UCSD-AML1 (cell line): ENCODE results near the gene GAGE10.

ENCODE experiments used
- DNase-seq: peaks from one replicate; lab custom pipeline; 2025; ENCODE audit not compliant: unreplicated experiment; lab: John Stamatoyannopoulos, UW

Gene GAGE10

DNA sequence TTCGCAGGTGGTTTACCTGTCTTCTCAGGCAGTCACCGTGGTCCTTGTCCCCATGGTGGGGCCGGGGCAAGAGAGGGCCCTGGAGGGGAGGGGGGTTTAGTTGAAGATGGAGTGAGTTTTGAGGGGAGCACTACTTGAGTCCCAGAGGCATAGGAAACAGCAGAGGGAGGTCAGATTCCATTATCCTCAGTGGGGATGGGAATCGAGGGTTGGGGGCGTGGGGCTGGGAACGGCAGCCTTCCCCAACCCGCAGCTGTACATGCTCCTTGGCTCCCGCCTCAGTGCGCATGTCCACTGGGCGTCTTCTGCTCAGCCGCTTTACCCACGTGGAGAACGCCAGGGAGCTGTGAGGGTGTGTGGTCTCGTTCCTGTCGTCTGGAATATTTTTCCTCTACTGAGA lies at the start of gene GAGE10:
GAGE10 (plus strand) TSS at position 301 of the 400 bp plus-strand sequence. CDS start 1,214 bp downstream, outside the sequence.
- DNase-seq = no peak

- no peak for DNase-seq
These were observed 48.8 kb upstream of the GAGE10 start for GRCh38 chrX:49254639-49255038.

GRCh38 chrX:49256268-49256995 lies 47.0 kb upstream of the GAGE10 start:
- no peak for DNase-seq

GRCh38 chrX:49257074-49257790 lies 46.2 kb upstream of the GAGE10 start:
- no peak for DNase-seq

DNA sequence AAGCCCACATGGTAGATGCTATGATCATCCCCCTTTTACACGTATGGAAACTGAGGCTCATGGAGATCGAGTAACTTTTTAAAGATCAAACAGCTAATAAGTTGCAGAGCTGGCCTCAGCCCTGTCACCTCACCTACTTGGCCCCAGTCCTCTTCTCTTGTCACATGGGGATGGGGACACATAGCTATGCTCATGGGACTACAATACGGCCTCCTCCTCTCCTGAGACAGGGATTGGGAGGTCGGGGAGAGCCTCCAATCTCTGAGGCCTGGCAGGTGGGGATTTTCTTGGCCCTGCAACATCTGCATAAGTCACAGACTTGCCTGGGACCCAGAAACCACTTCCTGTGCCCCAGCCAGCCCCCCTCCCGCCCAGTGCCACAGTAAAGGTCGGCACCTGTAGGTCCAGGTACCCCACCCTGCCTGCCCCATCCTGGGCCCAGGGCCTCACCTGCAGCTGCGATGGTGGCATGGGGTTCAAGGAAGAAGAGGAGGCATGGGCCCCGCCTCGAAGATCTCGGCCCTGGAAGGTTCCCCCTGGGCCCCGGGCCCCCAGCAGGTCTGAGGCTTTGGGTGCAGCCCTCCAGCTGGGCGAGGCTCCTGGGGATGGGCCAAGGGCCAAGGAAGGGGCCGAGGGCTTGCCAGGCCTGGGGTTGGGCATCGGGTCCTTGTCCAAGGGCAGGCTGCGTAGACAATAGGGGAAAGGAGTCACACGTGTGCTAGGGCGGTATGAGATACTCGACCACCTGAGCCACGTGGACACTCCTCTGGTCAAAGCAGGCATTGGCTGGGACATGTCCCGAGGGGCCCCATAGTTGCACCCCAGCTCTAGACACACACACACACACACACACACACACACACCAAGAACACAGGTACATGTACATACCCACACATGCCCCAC lies 45.3 kb upstream of the GAGE10 start:
- DNase-seq = no peak

GRCh38 chrX:49258749-49259124 lies 44.7 kb upstream of the GAGE10 start:
- DNase-seq = no peak

- no peak for DNase-seq
These were observed 43.0 kb upstream of the GAGE10 start for GRCh38 chrX:49260221-49260985.

DNA sequence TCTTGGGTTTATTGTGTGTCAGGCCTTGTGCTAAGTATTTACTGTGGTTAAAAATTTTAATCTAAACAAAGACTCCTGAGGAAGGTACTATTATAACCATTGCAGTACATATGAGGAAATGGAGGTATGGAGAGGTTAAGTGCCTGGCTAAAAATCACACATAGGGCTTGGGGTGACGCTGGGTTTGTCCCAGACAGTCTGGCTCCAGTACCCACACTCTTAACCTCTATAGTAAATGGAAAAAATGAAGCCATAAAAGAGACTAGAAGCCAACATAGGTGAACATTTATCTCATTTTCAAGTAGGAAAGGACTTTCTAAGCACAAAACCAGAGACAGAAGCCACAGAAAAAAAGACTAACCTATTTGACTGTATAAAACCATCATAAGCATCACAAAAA lies 40.8 kb upstream of the GAGE10 start:
- no peak for DNase-seq

GRCh38 chrX:49263631-49264030 lies 39.8 kb upstream of the GAGE10 start:
- no peak for DNase-seq

DNA sequence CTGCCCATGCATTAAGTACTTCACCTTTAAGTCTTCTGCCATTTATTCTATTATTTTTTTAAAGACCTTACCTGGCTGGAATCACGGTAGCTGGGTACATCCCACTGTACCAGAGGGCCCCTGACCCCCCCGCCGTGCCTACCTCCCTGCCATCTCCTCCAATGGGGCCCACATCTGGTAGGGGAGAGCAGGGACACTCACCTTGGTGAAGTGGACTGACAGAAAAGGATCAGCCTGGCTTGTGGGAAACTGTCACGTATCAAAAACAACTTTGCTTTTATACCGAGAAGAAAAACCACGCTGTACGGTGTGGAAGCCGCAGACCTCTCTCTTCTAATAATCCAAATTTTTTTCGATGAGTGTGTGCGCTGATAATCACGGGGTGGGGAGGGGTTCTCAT lies 39.0 kb upstream of the GAGE10 start, which contains the start of gene FOXP3:
FOXP3 (minus strand) TSS at position 251 of the 400 bp plus-strand sequence. CDS start 6,205 bp downstream, outside the sequence.
- no peak for DNase-seq

DNA sequence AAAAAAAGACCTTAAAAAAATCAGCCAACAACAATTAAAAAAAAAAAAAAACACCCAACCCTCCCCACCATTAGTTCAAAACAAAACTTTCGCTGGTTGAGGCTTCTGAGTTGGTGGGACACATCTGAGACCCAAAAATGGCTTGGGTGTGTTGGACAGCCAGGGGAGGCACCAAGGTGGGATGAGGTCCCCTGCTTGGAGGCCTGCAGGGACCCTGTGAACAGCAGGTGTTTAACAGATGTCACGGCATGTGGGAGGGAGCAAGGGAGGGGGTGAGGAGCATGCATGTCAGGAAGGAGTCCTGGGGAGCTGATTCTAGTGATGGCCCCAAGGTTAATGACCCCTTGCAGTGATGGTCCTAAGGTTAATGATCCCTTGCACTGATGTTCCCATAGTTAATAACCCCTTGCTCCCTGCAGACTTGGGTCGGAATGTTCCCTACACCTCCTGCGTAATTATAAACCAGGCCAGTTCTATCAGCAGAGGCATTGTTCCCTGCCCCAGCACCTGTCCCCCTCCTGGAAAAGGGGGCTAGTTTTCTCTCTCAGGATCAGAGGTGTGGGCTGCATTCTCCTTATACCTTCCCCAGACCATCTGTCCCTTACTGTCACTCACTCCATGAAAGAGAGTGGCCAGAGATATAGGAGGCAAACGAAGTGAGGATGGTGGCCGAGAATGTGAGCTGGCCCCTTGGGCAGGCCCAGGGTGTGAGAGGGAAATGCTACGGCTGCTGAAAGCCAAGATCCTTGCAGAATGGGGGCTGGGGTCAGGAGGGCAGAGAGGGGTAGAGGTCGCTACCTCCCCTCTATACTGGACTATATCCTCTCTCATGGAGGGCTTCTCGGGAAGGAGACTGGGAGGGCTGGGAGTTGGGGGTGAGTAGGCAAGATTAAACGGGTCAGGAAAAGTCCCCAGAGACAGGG lies 36.7 kb upstream of the GAGE10 start:
- DNase-seq = no peak

GRCh38 chrX:49268702-49269009 lies 34.8 kb upstream of the GAGE10 start:
- DNase-seq = no peak

DNA sequence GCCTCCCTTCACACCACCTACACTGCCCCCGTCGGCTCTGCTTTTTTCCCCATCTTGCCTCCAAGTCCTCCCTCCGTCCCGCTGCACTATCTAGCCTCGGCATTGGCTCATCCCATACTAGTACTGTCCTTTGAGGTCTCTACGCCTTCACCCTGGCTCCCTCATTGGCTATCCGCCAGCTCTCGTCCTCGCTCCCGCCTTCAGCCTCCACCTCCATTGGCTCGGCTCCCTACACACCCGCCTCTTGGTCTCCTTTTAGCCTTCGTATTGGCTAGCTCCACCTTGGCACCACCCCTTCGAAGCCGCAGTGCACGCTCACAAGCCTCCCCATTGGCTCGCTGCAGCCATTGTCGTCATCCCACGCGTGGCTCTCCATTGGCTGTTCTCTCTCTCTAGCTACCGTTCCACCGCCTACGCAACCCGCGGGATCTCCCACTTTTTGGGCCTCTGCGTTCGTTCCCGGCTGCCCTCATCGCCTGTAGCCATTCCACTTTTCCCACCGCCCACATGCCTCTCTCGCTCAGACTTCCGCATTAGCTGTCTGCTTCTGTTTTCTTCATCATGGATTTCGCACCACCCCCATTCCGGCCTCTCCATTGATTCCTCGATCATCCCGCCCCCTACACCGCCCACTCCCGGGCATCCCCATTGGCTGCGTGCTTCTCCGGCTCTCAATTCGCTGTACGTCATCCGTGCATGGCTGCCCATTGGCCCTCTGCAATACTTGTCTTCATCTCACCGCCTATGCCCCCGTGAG lies 34.3 kb upstream of the GAGE10 start:
- DNase-seq = peak; percentile 92

GRCh38 chrX:49269767-49270248 lies 33.6 kb upstream of the GAGE10 start, which contains the start of gene PPP1R3F:
Gene PPP1R3F, plus strand, starts transcription at chrX:49269793. Its CDS starts 77 bp downstream, at chrX:49269870.
- DNase-seq = no peak

GRCh38 chrX:49270249-49270921 lies 33.1 kb upstream of the GAGE10 start:
- no peak for DNase-seq

DNA sequence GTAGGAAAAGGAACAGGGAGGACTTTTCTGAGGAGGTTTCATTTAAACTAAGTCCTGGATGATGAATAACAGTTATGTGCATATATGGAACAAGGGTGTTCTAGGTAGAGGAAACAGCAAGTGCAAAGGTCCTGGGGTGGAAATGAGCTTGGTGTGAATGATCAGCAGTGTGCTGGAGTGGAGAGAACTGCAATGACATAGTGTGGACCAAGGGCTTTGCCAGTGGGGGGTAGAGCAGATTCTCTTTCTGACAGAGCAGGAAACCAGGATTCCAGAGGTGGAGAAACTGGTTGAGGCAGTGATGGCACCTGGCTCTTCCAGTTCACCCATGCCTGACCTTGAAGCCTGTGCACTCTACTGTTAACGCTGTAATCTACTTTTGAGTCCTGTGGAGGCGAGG lies 32.1 kb upstream of the GAGE10 start:
- DNase-seq = no peak

- no peak for DNase-seq
These were observed 31.0 kb upstream of the GAGE10 start for GRCh38 chrX:49272421-49272820.

DNA sequence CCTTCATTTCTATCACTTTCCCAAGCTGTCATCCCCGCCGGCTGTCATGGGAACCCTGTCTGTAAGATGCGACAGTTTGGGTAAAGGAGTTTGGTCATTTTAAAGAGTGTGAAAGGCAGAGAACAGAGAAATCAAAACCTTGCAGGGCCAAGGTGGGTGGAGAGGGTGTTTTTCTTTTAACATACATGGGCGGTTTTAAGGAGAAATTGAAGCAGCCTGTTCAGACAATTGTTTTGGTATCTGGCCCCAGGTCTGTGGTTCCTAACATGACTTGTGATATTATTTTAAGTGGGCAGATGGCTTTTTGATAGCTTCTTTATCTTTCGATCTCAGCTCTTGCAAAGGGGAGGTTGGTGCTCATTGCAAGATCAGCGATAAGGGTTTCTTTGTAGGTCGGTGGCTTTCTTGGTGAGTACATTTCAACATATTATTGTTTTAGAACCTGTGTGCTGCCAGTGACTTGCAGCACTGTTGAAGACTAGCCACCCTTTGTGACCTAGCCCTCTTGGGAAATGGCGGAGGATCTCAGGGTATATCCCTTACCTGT lies 30.2 kb upstream of the GAGE10 start:
- no peak for DNase-seq
